GM06990 (cell line): ENCODE data around the gene C2orf72.

ENCODE experiments used
- DNase-seq: peaks from one replicate; pipeline ENCODE4 v3.0.0-alpha.2; 2011; ENCODE audit not compliant: insufficient read length; ENCODE audit errors: extremely low read depth
- H3K27me3 ChIP-seq: replicated peaks from 2 replicates; pipeline ENCODE4 v1.6.0; 2011; ENCODE audit warnings: low read length; ENCODE audit not compliant: control insufficient read depth, insufficient read depth
- H3K36me3 ChIP-seq: 2 replicates; pipeline ENCODE4 v1.5.1; 2011; ENCODE audit warnings: low read length; ENCODE audit not compliant: control insufficient read depth, insufficient read depth
- H3K4me3 ChIP-seq: replicated peaks from 2 replicates; pipeline ENCODE4 v1.5.1; 2011; ENCODE audit warnings: low read depth, mild to moderate bottlenecking, control low read depth, low read length
- CTCF ChIP-seq: IDR thresholded peaks from 2 replicates; pipeline ENCODE4 v1.5.1; 2011; ENCODE audit warnings: low read length, control low read depth, mild to moderate bottlenecking, inconsistent platforms; ENCODE audit not compliant: insufficient read depth, poor library complexity, severe bottlenecking

The C2orf72 gene

GRCh38 chr2:231039294-231039664, 2.0 kb downstream of the C2orf72 start:
- DNase-seq = no peak
- TF ChIP-seq CTCF = no peak
- Histone ChIP-seq H3K4me3 (no peak overlapping the region), H3K36me3 (no peaks in the 10 kb centered on the region), H3K27me3 (peaks cover 3% of the 10 kb centered on the region; the same call in 1 of the 2 replicates)

- no peaks in the 10 kb centered on the region for H3K36me3 ChIP-seq
- no peak for DNase-seq
- H3K4me3 ChIP-seq = no peak overlapping the region
- TF ChIP-seq CTCF = no peak
- peaks cover 3% of the 10 kb centered on the region; the same call in 1 of the 2 replicates for H3K27me3 ChIP-seq
Observed at GRCh38 chr2:231039821-231040364, 2.6 kb downstream of the C2orf72 start.

- TF ChIP-seq CTCF = no peak
- peaks cover 3% of the 10 kb centered on the region; the same call in 1 of the 2 replicates for H3K27me3 ChIP-seq
- no peaks in the 10 kb centered on the region for H3K36me3 ChIP-seq
- no peak for DNase-seq
- H3K4me3 ChIP-seq = no peak overlapping the region
Observed at GRCh38 chr2:231041061-231041689, 3.9 kb downstream of the C2orf72 start.

- H3K36me3 ChIP-seq = no peaks in the 10 kb centered on the region
- DNase-seq = no peak
- H3K27me3 ChIP-seq = peaks cover 1% of the 10 kb centered on the region; the same call in 1 of the 2 replicates
- no peak overlapping the region for H3K4me3 ChIP-seq
- TF ChIP-seq CTCF = no peak
Observed at GRCh38 chr2:231043796-231044195, 6.5 kb downstream of the C2orf72 start.

GRCh38 chr2:231046916-231047273, 9.6 kb downstream of the C2orf72 start:
- Histone ChIP-seq H3K4me3 (no peak overlapping the region), H3K36me3 (no peaks in the 10 kb centered on the region), H3K27me3 (peaks cover 1% of the 10 kb centered on the region; the same call in 1 of the 2 replicates)
- TF ChIP-seq CTCF = no peak
- no peak for DNase-seq
